ENCODE data around the gene USP30. TPM values are rescaled to one million over a fixed set of nuclear protein-coding genes. Genes with fewer than 3 reads are reported as not detected.
A peak's percentile ranks its signal among the peaks of the same experiment; 100 is the strongest.
"Not testable (repeated sequence)": the region's sequence is repeated elsewhere in the genome, so short reads cannot be mapped to it uniquely, and the experiment has no call there.

USP30 gene
- total RNA-seq, 1 experiment from 2014 or later = 12.4 TPM

DNA sequence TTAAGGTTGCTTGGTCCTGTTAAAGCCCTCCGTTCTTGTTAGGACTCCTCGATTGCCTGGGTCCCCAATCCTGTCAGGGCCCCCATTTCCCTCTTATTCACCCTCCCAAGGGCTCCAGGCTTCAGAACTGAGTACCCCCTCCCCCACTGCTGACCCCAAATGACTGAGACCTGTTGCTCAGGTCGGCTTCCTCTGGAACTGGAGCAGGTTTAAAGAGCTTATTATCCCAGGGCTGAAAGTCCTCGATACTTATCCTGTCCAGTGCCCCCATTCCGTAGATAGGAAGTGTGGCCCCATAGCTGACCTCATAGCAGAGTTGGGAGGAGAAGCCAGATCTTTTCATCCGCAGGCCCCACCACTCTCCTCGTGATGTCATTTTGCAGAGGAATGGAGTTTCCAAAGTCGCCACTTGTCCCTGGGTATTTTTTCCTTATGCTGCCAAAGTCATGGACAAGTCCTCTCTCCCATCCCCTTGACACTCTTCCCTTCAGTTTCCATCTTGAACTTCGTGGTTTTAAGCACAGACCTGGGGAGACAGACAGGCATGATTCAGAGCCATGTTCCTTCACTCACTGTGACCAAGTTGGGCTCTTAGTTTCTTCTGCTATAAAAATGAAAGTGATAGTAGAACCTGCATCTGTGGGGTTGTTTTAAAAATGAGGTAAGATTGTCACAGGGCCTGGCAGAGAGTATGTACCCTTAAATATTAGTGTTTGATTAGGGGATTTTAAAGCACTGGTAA is 1.2 kb downstream of the USP30 start:
- CTCF ChIA-PET = no interaction called here
- no peaks in the 10 kb centered on the region for H3K9me3 ChIP-seq (ENCODE audit: low read depth, low read length, poor library complexity, severe bottlenecking)
- H3K27ac ChIP-seq (ENCODE audit: low read depth, low read length, poor library complexity, severe bottlenecking) = peak overlapping the region; percentile 68
- no peak for TF ChIP-seq EZH2 (IDR thresholded peaks at IDR 0.05; ENCODE audit: borderline replicate concordance, low read depth, low read length, poor library complexity, severe bottlenecking)
- TF ChIP-seq, protein P1, sequence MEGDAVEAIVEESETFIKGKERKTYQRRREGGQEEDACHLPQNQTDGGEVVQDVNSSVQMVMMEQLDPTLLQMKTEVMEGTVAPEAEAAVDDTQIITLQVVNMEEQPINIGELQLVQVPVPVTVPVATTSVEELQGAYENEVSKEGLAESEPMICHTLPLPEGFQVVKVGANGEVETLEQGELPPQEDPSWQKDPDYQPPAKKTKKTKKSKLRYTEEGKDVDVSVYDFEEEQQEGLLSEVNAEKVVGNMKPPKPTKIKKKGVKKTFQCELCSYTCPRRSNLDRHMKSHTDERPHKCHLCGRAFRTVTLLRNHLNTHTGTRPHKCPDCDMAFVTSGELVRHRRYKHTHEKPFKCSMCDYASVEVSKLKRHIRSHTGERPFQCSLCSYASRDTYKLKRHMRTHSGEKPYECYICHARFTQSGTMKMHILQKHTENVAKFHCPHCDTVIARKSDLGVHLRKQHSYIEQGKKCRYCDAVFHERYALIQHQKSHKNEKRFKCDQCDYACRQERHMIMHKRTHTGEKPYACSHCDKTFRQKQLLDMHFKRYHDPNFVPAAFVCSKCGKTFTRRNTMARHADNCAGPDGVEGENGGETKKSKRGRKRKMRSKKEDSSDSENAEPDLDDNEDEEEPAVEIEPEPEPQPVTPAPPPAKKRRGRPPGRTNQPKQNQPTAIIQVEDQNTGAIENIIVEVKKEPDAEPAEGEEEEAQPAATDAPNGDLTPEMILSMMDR (conservative IDR thresholded peaks at IDR 0.05; ENCODE audit: low read depth, low read length) = no peak
- H3K4me1 ChIP-seq (ENCODE audit: insufficient read depth, low read length, poor library complexity, severe bottlenecking) = peaks cover 7% of the 10 kb centered on the region
- DNase-seq (ENCODE audit: low spot score) = no peak
- POLR2A ChIA-PET (ENCODE audit: low non-redundant PET) = no interaction called here
- no TSS peak for BruUV-seq (replicated peaks)
- intact Hi-C loops (cut with micrococcal nuclease; ENCODE audit: unreplicated experiment) = no loop called here
- H3K36me3 ChIP-seq (ENCODE audit: insufficient read depth, low read length, poor library complexity, severe bottlenecking) = no peaks in the 10 kb centered on the region
- H3K4me3 ChIP-seq (ENCODE audit: low read depth, low read length, poor library complexity, severe bottlenecking) = peak overlapping the region; percentile 89
- H3K27me3 ChIP-seq (replicated peaks; ENCODE audit: insufficient read depth, low read depth, low read length, poor library complexity) = no peaks in the 10 kb centered on the region

GRCh38 chr12:109054124-109054513 is 1.7 kb downstream of the USP30 start:
- BruUV-seq (replicated peaks); intact Hi-C loops (cut with micrococcal nuclease; ENCODE audit: unreplicated experiment): not testable (repeated sequence)

DNA sequence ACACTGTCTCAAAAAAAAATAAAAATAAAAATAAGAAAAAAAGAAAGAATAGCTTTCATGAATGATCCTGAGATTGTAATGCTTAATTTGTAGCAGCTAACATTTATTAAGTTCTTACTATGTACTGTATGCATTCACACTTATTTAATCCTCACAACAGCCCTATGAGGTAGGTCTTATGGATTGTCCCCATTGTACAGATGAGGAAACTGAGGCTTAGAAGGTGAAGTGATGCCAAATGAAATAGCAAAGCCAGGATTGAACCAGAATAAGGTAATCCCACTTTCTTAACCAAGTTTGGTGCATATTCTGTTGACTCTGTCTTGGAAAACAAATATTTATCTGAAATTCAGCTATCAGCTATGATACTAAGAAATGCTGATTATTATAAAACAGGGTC is 2.1 kb downstream of the USP30 start:
- TF ChIP-seq EZH2 (IDR thresholded peaks at IDR 0.05; ENCODE audit: borderline replicate concordance, low read depth, low read length, poor library complexity, severe bottlenecking) = no peak
- TF ChIP-seq, protein P1 (conservative IDR thresholded peaks at IDR 0.05; ENCODE audit: low read depth, low read length) = no peak
- Histone ChIP-seq H3K4me3 (ENCODE audit: low read depth, low read length, poor library complexity, severe bottlenecking) (no peak overlapping the region), H3K27me3 (replicated peaks; ENCODE audit: insufficient read depth, low read depth, low read length, poor library complexity) (no peaks in the 10 kb centered on the region), H3K36me3 (ENCODE audit: insufficient read depth, low read length, poor library complexity, severe bottlenecking) (no peaks in the 10 kb centered on the region), H3K4me1 (ENCODE audit: insufficient read depth, low read length, poor library complexity, severe bottlenecking) (peaks cover 7% of the 10 kb centered on the region), H3K27ac (ENCODE audit: low read depth, low read length, poor library complexity, severe bottlenecking) (no peak overlapping the region), H3K9me3 (ENCODE audit: low read depth, low read length, poor library complexity, severe bottlenecking) (no peaks in the 10 kb centered on the region)
- POLR2A ChIA-PET (ENCODE audit: low non-redundant PET) = no interaction called here
- BruUV-seq (replicated peaks) = no TSS peak
- intact Hi-C loops (cut with micrococcal nuclease; ENCODE audit: unreplicated experiment) = no loop called here
- CTCF ChIA-PET = interaction anchor here (0.6 kb wide), 2 partner anchors 172 to 254 kb away, joined by 3 read pairs; no protein-coding TSS in a partner anchor
- no peak for DNase-seq (ENCODE audit: low spot score)

More at GRCh38 chr12:109054124-109054513, 1.7 kb downstream of the USP30 start:
- H3K4me3 ChIP-seq (ENCODE audit: low read depth, low read length, poor library complexity, severe bottlenecking) = peak overlapping the region; percentile 89
- H3K9me3 ChIP-seq (ENCODE audit: low read depth, low read length, poor library complexity, severe bottlenecking); DNase-seq (ENCODE audit: low spot score); H3K4me1 ChIP-seq (ENCODE audit: insufficient read depth, low read length, poor library complexity, severe bottlenecking); POLR2A ChIA-PET (ENCODE audit: low non-redundant PET); H3K27ac ChIP-seq (ENCODE audit: low read depth, low read length, poor library complexity, severe bottlenecking); H3K36me3 ChIP-seq (ENCODE audit: insufficient read depth, low read length, poor library complexity, severe bottlenecking); H3K27me3 ChIP-seq (replicated peaks; ENCODE audit: insufficient read depth, low read depth, low read length, poor library complexity): not testable (repeated sequence)
- CTCF ChIA-PET = interaction anchor here (0.6 kb wide), 1 partner anchor 171 kb away, joined by 3 read pairs; no protein-coding TSS in a partner anchor

GRCh38 chr12:109056891-109057290 is 4.5 kb downstream of the USP30 start:
- ChIA-PET POLR2A (ENCODE audit: low non-redundant PET) (no interaction called here), CTCF (no interaction called here)
- H3K27me3 ChIP-seq (replicated peaks; ENCODE audit: insufficient read depth, low read depth, low read length, poor library complexity) = no peaks in the 10 kb centered on the region
- no peak for DNase-seq (ENCODE audit: low spot score)
- BruUV-seq (replicated peaks) = no TSS peak
- H3K4me1 ChIP-seq (ENCODE audit: insufficient read depth, low read length, poor library complexity, severe bottlenecking) = peaks cover 7% of the 10 kb centered on the region
- intact Hi-C loops (cut with micrococcal nuclease; ENCODE audit: unreplicated experiment) = no loop called here
- no peak for TF ChIP-seq EZH2 (IDR thresholded peaks at IDR 0.05; ENCODE audit: borderline replicate concordance, low read depth, low read length, poor library complexity, severe bottlenecking)
- TF ChIP-seq, protein P1 (conservative IDR thresholded peaks at IDR 0.05; ENCODE audit: low read depth, low read length) = no peak
- H3K36me3 ChIP-seq (ENCODE audit: insufficient read depth, low read length, poor library complexity, severe bottlenecking) = no peaks in the 10 kb centered on the region
- no peak overlapping the region for H3K4me3 ChIP-seq (ENCODE audit: low read depth, low read length, poor library complexity, severe bottlenecking)
- H3K27ac ChIP-seq (ENCODE audit: low read depth, low read length, poor library complexity, severe bottlenecking) = no peak overlapping the region
- no peaks in the 10 kb centered on the region for H3K9me3 ChIP-seq (ENCODE audit: low read depth, low read length, poor library complexity, severe bottlenecking)

All from A673 (cell line).